Measurements from ENCODE around the gene GATD1. TPM values are rescaled to one million over a fixed set of nuclear protein-coding genes. Genes with fewer than 3 reads are reported as not detected.

GATD1 gene, protein sequence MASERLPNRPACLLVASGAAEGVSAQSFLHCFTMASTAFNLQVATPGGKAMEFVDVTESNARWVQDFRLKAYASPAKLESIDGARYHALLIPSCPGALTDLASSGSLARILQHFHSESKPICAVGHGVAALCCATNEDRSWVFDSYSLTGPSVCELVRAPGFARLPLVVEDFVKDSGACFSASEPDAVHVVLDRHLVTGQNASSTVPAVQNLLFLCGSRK
- 10 to 100 TPM; 20.2 to 38.7 (median 21.6) TPM for total RNA-seq

GRCh38 chr11:777288-778255 is at the start of gene GATD1:
TSS of gene GATD1 (minus strand) at chr11:777487. CDS start at chr11:777462, 25 bp downstream.
- Histone ChIP-seq H3K4me3 (peak within 1 kb of the TSS; percentile 75 to 95 (median 87)), H3K36me3 (peaks cover 7 to 38% (median 9%) of the 10 kb centered on the region in 3 donors), H3K9me3 (no peaks in the 10 kb centered on the region), H3K27ac (peak within 1 kb of the TSS; percentile 83 to 94 (median 92)), H3K4me1 (peaks cover 32 to 80% (median 33%) of the 10 kb centered on the region in 3 donors), H3K27me3 (no peaks in the 10 kb centered on the region)
- intact Hi-C loops (cut with DNase I) = no loop called here
- DNase-seq = peak; percentile 45
- 0% methylated on average over 7 to 13 of the region's 110 CpGs for WGBS, 2 donors
- TF ChIP-seq CTCF (IDR thresholded peaks at IDR 0.05) (peak in 2 of 6 experiments; percentile 6 to 38), POLR2A (IDR thresholded peaks at IDR 0.05) (peak in 3 of 4 donors; percentile 63 to 89 (median 87))

DNA sequence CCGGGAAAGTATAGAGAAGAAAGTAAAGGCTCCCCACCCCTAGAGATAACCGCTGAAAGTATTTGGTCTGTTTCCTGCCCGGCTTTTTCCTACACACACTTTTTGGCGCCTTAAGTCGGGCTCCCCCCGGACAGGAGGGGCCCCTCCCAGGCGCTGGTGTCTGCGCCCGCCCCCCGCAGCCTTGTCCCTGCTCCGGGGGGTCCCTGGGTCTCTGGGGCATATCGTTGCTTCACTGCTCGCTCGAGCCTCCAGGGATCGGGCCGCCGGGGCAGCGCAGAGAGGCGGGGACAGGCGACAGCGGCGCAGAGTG is 49.5 kb upstream of the GATD1 start:
- Histone ChIP-seq H3K27me3 (peaks cover 0 to 80% (median 7%) of the 10 kb centered on the region in 4 donors), H3K4me3 (peak overlapping the region; percentile 26 to 63 (median 48))

DNA sequence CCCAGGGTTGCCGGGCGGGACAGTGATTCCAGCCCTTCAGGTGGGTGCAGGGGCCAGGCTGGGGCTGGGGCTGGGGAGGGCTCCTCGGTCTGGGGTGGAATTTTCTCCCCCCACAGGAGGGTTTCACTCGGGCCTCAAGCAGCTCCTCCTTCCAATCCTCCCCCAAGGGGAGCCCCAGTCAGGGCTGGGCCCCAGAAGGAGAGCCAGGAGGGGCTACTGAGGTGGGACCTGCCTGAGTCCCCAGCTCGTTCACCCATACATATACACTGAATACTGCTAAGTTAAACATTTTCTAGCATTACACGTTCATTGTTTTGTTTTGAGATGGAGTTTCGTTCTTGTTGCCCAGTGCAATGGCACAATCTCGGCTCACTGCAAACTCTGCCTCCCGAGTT is 48.9 kb upstream of the GATD1 start:
- Histone ChIP-seq H3K27me3 (peaks cover 0 to 74% (median 7%) of the 10 kb centered on the region in 4 donors), H3K9me3 (no peaks in the 10 kb centered on the region), H3K4me1 (peaks cover 54 to 87% (median 61%) of the 10 kb centered on the region in 3 donors), H3K36me3 (peaks cover 22 to 47% (median 24%) of the 10 kb centered on the region in 3 donors), H3K4me3 (peak overlapping the region in 2 of 4 donors; percentile 43 to 63), H3K27ac (peak overlapping the region in 1 of 4 donors; percentile 80)
- intact Hi-C loops (cut with DNase I) = no loop called here
- WGBS, 2 donors = 60 to 76% methylated on average over 6 to 8 of the region's 9 CpGs
- TF ChIP-seq POLR2A (IDR thresholded peaks at IDR 0.05) (no peak), CTCF (IDR thresholded peaks at IDR 0.05) (no peak)
- DNase-seq = no peak

More for the DNA sequence above, 49.5 kb upstream of the GATD1 start:
- TF ChIP-seq POLR2A (IDR thresholded peaks at IDR 0.05) (no peak), CTCF (IDR thresholded peaks at IDR 0.05) (no peak)
- Histone ChIP-seq H3K9me3 (no peaks in the 10 kb centered on the region), H3K36me3 (peaks cover 22 to 44% (median 23%) of the 10 kb centered on the region in 3 donors), H3K27ac (peak overlapping the region; percentile 26 to 80 (median 69)), H3K4me1 (peaks cover 50 to 87% (median 58%) of the 10 kb centered on the region in 3 donors)
- intact Hi-C loops (cut with DNase I) = no loop called here
- WGBS, 2 donors = 2 to 11% methylated on average over 7 to 8 of the region's 22 CpGs
- DNase-seq = no peak

GRCh38 chr11:825366-826226 is 48.3 kb upstream of the GATD1 start:
- DNase-seq = no peak
- Histone ChIP-seq H3K36me3 (peaks cover 22 to 47% (median 24%) of the 10 kb centered on the region in 3 donors), H3K27ac (peak overlapping the region in 2 of 4 donors; percentile 21 to 43), H3K9me3 (no peaks in the 10 kb centered on the region), H3K4me1 (peaks cover 54 to 87% (median 61%) of the 10 kb centered on the region in 3 donors), H3K27me3 (peaks cover 0 to 68% (median 6%) of the 10 kb centered on the region in 4 donors), H3K4me3 (no peak overlapping the region)
- TF ChIP-seq CTCF (IDR thresholded peaks at IDR 0.05) (no peak), POLR2A (IDR thresholded peaks at IDR 0.05) (no peak)
- intact Hi-C loops (cut with DNase I) = no loop called here
- 80 to 100% methylated on average over 1 to 9 of the region's 12 CpGs for WGBS, 2 donors

Data from esophagus squamous epithelium (tissue), 5 donors.